Lower leg skin (tissue), 4 donors: ENCODE results near the gene CCDC40. TPM values are rescaled to one million over a fixed set of nuclear protein-coding genes. Genes with fewer than 3 reads are reported as not detected.

Experiments used
- DNase-seq, 2 donors: peaks; one replicate each; pipeline ENCODE4 v3.0.0-alpha.2; 2019; ENCODE audit warnings: low spot score in 2 of 2
- H3K4me3 ChIP-seq: fragments of 200-600 bp; sonication (generic); 2 replicates; pipeline ENCODE4 v1.5.1; 2017; ENCODE audit warnings: mild to moderate bottlenecking, low read depth; ENCODE audit not compliant: poor library complexity, severe bottlenecking
- CTCF ChIP-seq, 3 donors: fragments of 450-650 bp; IDR thresholded peaks; one replicate each; pipeline ENCODE4 v1.5.1; 2016; ENCODE audit warnings: antibody characterized with exemption in 3 of 3, mild to moderate bottlenecking in 3 of 3, moderate library complexity in 2 of 3
- POLR2A ChIP-seq, 2 donors: fragments of 450-650 bp; IDR thresholded peaks; one replicate each; pipeline ENCODE4 v1.6.1; 2016 to 2017; ENCODE audit warnings: antibody characterized with exemption in 2 of 2, mild to moderate bottlenecking in 1 of 2, moderate library complexity in 1 of 2
- WGBS, 2 donors: methylation state at CpG; one replicate each; pipeline ENCODE4 v1.1.5; 2018; 5-methylcytosine and 5-hydroxymethylcytosine counted together
- intact Hi-C: fragments of 100-400 bp; cut with DNase I; formaldehyde crosslinking; loops from one replicate; pipeline ENCODE4 v1.15.0; 2023; ENCODE audit warnings: low total_unique reads
- total RNA-seq, 4 donors: library from RNA; depleted of rRNA; stranded (reverse); fragments of >200 nt; gene quantifications; one replicate each; pipeline ENCODE4 v1.1.0, GENCODE V29; 2016

Gene CCDC40
- total RNA-seq, 4 donors from 2014 or later: 1.2 to 5.8 (median 2.1) TPM

GRCh38 chr17:80099291-80100034 is 63.0 kb downstream of the CCDC40 start:
- TF ChIP-seq POLR2A (IDR thresholded peaks at IDR 0.05) (no peak), CTCF (IDR thresholded peaks at IDR 0.05) (no peak)
- intact Hi-C loops: no loop called here
- WGBS, 2 donors: 88 to 90% methylated on average over 26 to 27 of the region's 27 CpGs
- H3K4me3 ChIP-seq: no peak overlapping the region
- DNase-seq: peak in 1 of 2 donors; percentile 83

GRCh38 chr17:80100035-80100323 is 63.5 kb downstream of the CCDC40 start:
- intact Hi-C loops: no loop called here
- WGBS, 2 donors: 95% methylated on average over 4 of the region's 4 CpGs
- TF ChIP-seq CTCF (IDR thresholded peaks at IDR 0.05) (no peak), POLR2A (IDR thresholded peaks at IDR 0.05) (no peak)
- H3K4me3 ChIP-seq: no peak overlapping the region
- peak in 1 of 2 donors; percentile 73 for DNase-seq

GRCh38 chr17:80101011-80101945 is 64.8 kb downstream of the CCDC40 start, which contains the start of gene GAA:
TSS of gene GAA (plus strand) at chr17:80101581. CDS start at chr17:80104587, 3,006 bp downstream.
- TF ChIP-seq CTCF (IDR thresholded peaks at IDR 0.05) (no peak), POLR2A (IDR thresholded peaks at IDR 0.05) (no peak)
- H3K4me3 ChIP-seq: peak within 1 kb of the TSS; percentile 57
- DNase-seq: peak; percentile 44 to 97
- 0 to 1% methylated on average over 28 to 34 of the region's 114 CpGs for WGBS, 2 donors
- intact Hi-C loops: no loop called here

GRCh38 chr17:80101946-80102663 is 65.7 kb downstream of the CCDC40 start:
- 33 to 67% methylated on average over 11 to 21 of the region's 21 CpGs for WGBS, 2 donors
- peak overlapping the region; percentile 57 for H3K4me3 ChIP-seq
- DNase-seq: peak; percentile 29 to 83
- intact Hi-C loops: no loop called here
- TF ChIP-seq CTCF (IDR thresholded peaks at IDR 0.05) (no peak), POLR2A (IDR thresholded peaks at IDR 0.05) (no peak)

- 62 to 69% methylated on average over 15 of the region's 15 CpGs for WGBS, 2 donors
- TF ChIP-seq POLR2A (IDR thresholded peaks at IDR 0.05): no peak
- TF ChIP-seq CTCF (IDR thresholded peaks at IDR 0.05): no peak
- no peak overlapping the region for H3K4me3 ChIP-seq
- intact Hi-C loops: no loop called here
- DNase-seq: peak in 1 of 2 donors; percentile 83
Measured at GRCh38 chr17:80102664-80103448, 66.4 kb downstream of the CCDC40 start.
